Upper lobe of left lung (tissue), 4 donors: Measurements from ENCODE around the gene AQP2.

Experiments used
- EP300 ChIP-seq, 4 donors: sonication (generic); formaldehyde crosslinking; IDR thresholded peaks; one replicate each; pipeline ENCODE4 v1.5.1; 2017; ENCODE audit warnings: antibody characterized with exemption in 4 of 4, control low read depth in 2 of 4
- POLR2AphosphoS5 ChIP-seq, 2 donors: sonication (generic); formaldehyde crosslinking; IDR thresholded peaks; one replicate each; pipeline ENCODE4 v1.5.1; 2017; ENCODE audit warnings: antibody characterized with exemption in 2 of 2
- TF ChIP-seq, protein P1 (sequence below), 6 experiments: fragments of 450-650 bp in 4 of 6; fragments of 200-600 bp in 2 of 6; sonication (generic) in 2 of 6; IDR thresholded peaks; one replicate each; pipeline ENCODE4 v1.5.1; 2016 to 2019; ENCODE audit warnings: antibody characterized with exemption in 6 of 6

DNA sequence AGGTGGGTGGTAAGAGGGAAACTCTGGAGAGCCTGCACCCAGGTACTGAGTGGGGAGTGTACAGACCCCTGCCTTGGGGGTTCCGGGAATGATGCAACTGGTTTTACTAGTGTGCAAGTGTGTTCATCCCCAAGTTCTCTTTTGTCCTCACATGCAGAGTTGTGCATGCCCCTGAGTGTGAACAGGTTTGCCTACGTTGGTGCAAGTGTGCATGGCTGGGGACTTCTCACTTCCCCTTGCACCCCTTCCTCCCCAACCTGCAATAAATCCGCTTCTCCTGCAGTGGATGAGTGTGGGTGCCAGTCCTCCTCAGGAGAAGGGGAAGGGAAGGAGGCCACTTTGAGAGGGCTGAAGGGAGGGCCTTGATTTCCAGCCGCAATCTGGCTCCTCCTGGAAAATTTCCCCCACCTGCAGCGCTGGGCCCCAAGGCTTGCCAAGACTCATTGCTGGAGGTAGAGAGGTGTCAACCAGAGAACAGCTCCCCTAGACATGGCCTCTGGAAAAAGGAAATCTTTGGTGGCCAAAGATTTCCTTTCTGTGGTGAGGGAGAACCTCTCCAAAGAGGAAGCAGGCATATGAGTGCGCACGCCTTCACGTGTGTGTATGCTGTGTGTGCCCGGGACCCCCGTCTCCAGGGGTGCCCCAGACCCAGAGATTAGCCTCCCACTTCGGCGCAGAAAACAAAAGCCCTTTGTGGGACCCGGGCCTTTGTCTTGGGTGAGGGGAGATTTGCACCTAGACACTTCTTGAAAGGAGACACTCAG, 5.5 kb downstream of the AQP2 start:
- TF ChIP-seq, protein P1, sequence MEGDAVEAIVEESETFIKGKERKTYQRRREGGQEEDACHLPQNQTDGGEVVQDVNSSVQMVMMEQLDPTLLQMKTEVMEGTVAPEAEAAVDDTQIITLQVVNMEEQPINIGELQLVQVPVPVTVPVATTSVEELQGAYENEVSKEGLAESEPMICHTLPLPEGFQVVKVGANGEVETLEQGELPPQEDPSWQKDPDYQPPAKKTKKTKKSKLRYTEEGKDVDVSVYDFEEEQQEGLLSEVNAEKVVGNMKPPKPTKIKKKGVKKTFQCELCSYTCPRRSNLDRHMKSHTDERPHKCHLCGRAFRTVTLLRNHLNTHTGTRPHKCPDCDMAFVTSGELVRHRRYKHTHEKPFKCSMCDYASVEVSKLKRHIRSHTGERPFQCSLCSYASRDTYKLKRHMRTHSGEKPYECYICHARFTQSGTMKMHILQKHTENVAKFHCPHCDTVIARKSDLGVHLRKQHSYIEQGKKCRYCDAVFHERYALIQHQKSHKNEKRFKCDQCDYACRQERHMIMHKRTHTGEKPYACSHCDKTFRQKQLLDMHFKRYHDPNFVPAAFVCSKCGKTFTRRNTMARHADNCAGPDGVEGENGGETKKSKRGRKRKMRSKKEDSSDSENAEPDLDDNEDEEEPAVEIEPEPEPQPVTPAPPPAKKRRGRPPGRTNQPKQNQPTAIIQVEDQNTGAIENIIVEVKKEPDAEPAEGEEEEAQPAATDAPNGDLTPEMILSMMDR (IDR thresholded peaks at IDR 0.05): no peak
- TF ChIP-seq EP300 (IDR thresholded peaks at IDR 0.05) (no peak), POLR2AphosphoS5 (IDR thresholded peaks at IDR 0.05) (no peak)
